Testis (tissue), 2 donors: ENCODE data around the gene SIRPG.

ENCODE experiments used
- CTCF ChIP-seq, 3 experiments: fragments of 450-650 bp in 2 of 3; fragments of 200-600 bp in 1 of 3; sonication (generic) in 1 of 3; IDR thresholded peaks; one replicate each; pipeline ENCODE4 v1.5.1; 2016 to 2019; ENCODE audit warnings: antibody characterized with exemption in 3 of 3, mild to moderate bottlenecking in 2 of 3, moderate library complexity in 1 of 3
- POLR2A ChIP-seq: fragments of 450-650 bp; IDR thresholded peaks from one replicate; pipeline ENCODE4 v1.6.1; 2017; ENCODE audit warnings: antibody characterized with exemption, mild to moderate bottlenecking, moderate library complexity

GRCh38 chr20:1616858-1617434, 40.6 kb downstream of the SIRPG start:
- no peak for TF ChIP-seq POLR2A
- TF ChIP-seq CTCF (IDR thresholded peaks at IDR 0.05), result no peak
